D721Med (cell line): ENCODE data around the gene MS4A18.

Experiments
- DNase-seq: peaks from one replicate; pipeline ENCODE4 v3.0.0; 2011; ENCODE audit warnings: low spot score; ENCODE audit not compliant: insufficient read length
- FAIRE-seq: peaks from 2 replicates; lab custom pipeline; 2011; peaks lifted over from hg19 to GRCh38; lab: Jason Lieb, UNC
- TF ChIP-seq, protein P1 (sequence below): IDR thresholded peaks from 2 replicates; pipeline ENCODE4 v1.5.1; 2012; ENCODE audit warnings: mild to moderate bottlenecking, control low read depth; ENCODE audit not compliant: insufficient read depth; ENCODE audit errors: missing control alignments

MS4A18 gene

DNA sequence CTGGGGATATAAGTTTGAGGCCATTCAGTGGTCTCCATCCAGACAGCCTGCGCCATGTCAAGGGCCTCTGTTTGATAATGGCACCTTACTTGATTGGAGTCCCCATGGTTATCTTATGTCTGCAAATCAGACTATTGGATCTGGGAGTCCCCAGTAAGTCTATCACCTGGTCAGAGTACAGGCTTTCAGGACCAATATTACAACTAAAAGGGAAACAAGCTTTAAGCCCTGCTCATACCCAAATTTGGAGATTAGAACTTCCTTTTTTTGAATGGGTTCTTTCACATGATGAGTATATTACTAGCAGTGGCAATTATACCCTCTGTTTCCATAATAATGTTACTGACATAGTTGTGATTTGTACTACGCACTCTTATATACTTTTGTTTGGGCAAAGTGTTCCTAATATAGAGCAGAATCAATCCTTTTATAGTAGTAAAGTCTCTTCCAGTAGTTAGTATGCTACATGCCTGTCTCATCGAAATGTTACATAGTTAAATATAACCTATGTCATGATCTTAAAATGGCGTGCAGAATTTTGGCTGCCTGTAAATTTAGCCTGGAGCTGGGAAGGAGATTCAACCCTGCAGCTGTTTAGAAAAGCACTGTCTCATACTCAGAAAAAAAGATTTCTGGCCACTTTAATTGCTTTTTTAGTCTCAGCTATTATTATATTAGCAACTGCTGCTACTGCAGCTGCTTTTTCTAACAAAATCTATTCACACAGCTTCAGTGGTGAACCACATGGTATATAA is 37.1 kb downstream of the MS4A18 start:
- TF ChIP-seq, protein P1, sequence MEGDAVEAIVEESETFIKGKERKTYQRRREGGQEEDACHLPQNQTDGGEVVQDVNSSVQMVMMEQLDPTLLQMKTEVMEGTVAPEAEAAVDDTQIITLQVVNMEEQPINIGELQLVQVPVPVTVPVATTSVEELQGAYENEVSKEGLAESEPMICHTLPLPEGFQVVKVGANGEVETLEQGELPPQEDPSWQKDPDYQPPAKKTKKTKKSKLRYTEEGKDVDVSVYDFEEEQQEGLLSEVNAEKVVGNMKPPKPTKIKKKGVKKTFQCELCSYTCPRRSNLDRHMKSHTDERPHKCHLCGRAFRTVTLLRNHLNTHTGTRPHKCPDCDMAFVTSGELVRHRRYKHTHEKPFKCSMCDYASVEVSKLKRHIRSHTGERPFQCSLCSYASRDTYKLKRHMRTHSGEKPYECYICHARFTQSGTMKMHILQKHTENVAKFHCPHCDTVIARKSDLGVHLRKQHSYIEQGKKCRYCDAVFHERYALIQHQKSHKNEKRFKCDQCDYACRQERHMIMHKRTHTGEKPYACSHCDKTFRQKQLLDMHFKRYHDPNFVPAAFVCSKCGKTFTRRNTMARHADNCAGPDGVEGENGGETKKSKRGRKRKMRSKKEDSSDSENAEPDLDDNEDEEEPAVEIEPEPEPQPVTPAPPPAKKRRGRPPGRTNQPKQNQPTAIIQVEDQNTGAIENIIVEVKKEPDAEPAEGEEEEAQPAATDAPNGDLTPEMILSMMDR: no peak
- FAIRE-seq (no peak), DNase-seq (no peak)

DNA sequence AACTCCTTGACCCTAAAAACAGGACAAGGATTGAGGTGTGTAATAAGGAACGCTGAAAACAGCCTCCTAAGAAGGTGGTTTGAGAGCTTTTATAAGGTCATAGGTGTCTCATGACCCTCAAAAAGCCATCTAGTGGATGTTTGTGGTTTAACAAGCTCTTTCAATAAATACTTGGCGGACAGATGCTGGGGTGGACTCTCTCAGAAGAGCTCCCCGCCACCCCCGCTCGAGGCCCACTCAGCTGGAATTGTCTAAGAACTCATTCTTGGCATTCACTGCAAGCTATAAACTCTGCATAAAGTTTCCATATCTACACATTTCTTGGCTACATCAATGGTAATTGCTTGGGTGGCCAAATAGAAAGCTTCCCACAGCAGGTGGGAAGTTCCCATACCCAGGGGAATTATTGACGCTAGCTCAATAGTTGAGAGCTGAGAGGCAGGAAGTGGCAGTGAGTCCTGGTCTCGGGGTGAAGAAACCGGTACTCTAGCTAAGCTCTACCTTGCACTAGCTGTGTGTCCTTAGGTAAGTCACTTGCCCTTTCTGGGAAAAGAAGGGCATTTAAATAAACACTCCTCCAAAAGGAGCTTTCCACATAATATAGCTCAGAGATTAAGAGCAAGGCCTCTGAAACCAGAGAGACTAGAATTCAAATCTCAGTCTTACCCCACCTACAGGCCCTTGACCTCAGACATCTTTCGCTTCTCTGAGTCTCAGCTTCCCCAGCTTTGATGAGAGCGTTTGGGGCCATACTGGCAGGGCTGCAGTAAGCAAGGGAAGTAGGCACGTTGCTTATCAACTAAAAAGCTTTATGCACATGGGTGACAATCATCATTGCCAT is 38.6 kb downstream of the MS4A18 start:
- no peak for DNase-seq

DNA sequence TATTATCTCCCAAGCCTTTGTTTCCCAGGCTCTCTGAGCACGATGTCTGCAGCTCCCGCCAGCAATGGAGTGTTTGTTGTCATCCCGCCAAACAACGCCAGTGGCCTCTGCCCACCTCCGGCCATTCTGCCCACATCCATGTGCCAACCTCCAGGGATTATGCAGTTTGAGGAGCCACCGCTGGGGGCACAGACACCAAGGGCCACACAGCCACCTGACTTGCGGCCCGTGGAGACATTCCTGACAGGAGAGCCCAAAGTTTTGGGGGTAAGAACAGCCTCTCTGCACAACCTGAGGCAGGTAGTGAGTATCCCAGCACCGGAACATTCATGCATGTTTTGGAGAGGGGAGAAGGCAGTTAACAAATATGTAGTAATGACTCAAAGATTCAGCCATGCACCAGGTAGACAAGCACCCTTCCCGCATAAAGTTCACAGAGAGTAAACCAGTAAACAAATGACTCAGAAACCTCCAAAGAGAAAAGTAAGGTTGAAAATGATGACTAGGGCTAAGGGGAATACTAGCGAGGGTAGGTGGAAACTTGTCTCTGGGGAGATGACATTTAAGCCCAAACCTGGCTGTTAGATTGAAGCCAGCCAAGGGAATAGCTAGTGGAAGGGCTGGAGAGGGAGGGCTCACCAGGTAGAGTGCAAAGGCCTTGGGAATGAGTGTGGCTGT is 39.3 kb downstream of the MS4A18 start:
- FAIRE-seq (no peak), DNase-seq (no peak)
- TF ChIP-seq, protein P1: no peak

More for the DNA sequence above, 38.6 kb downstream of the MS4A18 start:
- FAIRE-seq: no peak
- TF ChIP-seq, protein P1: peak; percentile 20

DNA sequence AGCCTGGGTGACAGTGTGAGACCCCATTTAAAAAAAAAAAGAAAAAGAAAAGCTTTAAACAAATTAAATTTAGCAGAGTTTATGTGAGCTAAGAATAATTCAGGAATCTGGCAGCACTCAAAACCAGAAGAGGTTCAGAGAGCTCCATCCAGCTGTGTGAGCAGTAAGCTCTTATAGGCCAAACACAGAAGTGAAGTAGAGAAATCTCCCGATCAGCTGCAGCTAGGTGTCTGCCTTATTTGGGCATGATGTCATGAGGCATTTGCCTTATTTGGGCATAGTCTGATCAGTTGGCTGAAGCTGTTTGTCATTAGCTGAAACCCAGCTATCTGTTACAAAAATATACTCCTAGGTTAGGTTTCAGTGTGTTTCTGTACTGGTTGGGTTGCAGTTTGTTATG is 40.4 kb downstream of the MS4A18 start:
- FAIRE-seq: no peak

DNA sequence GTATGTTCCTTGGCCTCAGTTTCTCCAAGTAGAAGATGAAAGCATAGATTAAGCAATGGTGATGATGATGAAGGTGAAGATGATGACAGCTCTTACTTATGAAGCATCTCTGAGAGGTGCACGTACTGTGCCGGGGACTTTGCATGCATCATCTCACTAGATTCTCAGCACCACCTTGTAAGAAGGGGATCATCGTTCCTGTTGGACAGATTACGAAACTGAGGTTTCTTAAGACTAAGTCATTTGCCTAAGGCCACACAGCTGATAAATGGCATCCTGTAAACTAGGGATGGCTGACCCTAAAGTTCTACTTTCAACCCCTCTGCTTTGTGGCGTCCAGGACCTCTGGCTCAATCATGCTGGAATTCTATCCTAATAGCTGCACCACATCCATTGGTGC is 40.8 kb downstream of the MS4A18 start:
- DNase-seq: no peak
- no peak for FAIRE-seq
- TF ChIP-seq, protein P1: no peak

More for the DNA sequence above, 40.4 kb downstream of the MS4A18 start:
- DNase-seq: no peak
- TF ChIP-seq, protein P1: no peak

DNA sequence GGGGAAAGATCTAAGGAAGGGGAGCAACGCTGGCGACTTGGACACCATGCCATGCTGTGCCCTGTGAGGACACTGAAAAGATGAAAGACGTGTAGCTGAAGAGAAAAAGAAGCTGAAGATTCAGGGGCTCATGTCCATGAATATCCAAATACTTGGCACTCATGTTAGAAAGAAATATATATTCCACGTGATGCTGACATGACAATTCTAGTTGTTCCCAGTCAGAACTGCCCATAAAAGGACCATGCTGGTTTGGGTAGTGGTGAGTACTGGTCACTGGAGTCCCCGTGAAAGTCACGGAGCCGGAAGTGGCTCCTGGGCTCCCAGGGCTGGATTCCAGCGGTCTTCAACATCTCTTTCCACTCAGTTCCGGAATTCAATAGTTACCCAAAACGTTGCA is 42.0 kb downstream of the MS4A18 start:
- FAIRE-seq (no peak), DNase-seq (no peak)
- TF ChIP-seq, protein P1: no peak
